IMR-90 (cell line): Measurements from ENCODE around the gene TIGD4. TPM values are rescaled to one million over a fixed set of nuclear protein-coding genes. Genes with fewer than 3 reads are reported as not detected.

Source experiments
- ATAC-seq: fragments of 200-7000 bp; cut with Tn5 transposase; 2 replicates; pipeline ENCODE4 v1.9.1; 2020; ENCODE audit warnings: low read depth, mild to moderate bottlenecking, moderate library complexity
- BruUV-seq: library from RNA; stranded (reverse); fragments of 400-500 nt; replicated peaks from 2 replicates; lab custom pipeline; 2021; lab: Mats Ljungman, UMichigan
- CTCF ChIA-PET: fragments of 300-600 bp; formaldehyde crosslinking; extraction: SDS; loops from one replicate; lab custom pipeline; 2021; ENCODE audit warnings: antibody characterized with exemption; lab: Yijun Ruan, JAX
- POLR2A ChIA-PET: fragments of 300-600 bp; sonication (Branson Sonifier 250); formaldehyde crosslinking; loops from one replicate; lab custom pipeline; 2022; ENCODE audit warnings: antibody characterized with exemption; ENCODE audit not compliant: unreplicated experiment; lab: Charles Lee
- DNase-seq: peaks from one replicate; pipeline ENCODE4 v3.0.0; 2013
- H2AFZ ChIP-seq: replicated peaks from 2 replicates; pipeline ENCODE3; 2013; ENCODE audit warnings: low read length, mild to moderate bottlenecking; ENCODE audit not compliant: poor library complexity
- H2AK5ac ChIP-seq: 2 replicates; pipeline ENCODE4 v1.6.1; 2013; ENCODE audit warnings: low read depth, low read length, inconsistent platforms
- H2AK9ac ChIP-seq: replicated peaks from 2 replicates; pipeline ENCODE3; 2013; ENCODE audit warnings: mild to moderate bottlenecking, low read depth, low read length, moderate library complexity; ENCODE audit not compliant: poor library complexity
- H2BK120ac ChIP-seq: 2 replicates; pipeline ENCODE4 v1.6.1; 2013; ENCODE audit warnings: low read depth, low read length, inconsistent platforms
- H2BK15ac ChIP-seq: 3 replicates; pipeline ENCODE4 v1.6.1; 2013; ENCODE audit warnings: low read depth, low read length, inconsistent platforms
- H2BK20ac ChIP-seq: 2 replicates; pipeline ENCODE4 v1.6.1; 2013; ENCODE audit warnings: low read depth, mild to moderate bottlenecking, inconsistent platforms, low read length, moderate library complexity
- H2BK5ac ChIP-seq: 2 replicates; pipeline ENCODE4 v1.6.1; 2013; ENCODE audit warnings: mild to moderate bottlenecking, low read depth, low read length, inconsistent platforms; ENCODE audit not compliant: poor library complexity, severe bottlenecking
- H3K14ac ChIP-seq: replicated peaks from 2 replicates; pipeline ENCODE4 v1.6.1; 2013; ENCODE audit warnings: low read depth, low read length, inconsistent platforms
- H3K18ac ChIP-seq: 2 replicates; pipeline ENCODE4 v1.6.1; 2013; ENCODE audit warnings: low read depth, low read length, control low read depth
- H3K23ac ChIP-seq: 2 replicates; pipeline ENCODE4 v1.6.1; 2013; ENCODE audit warnings: low read depth, low read length, inconsistent platforms
- H3K27ac ChIP-seq: 2 replicates; pipeline ENCODE4 v1.5.1; 2013; ENCODE audit warnings: mild to moderate bottlenecking, control low read depth, low read length; ENCODE audit not compliant: insufficient read depth
- H3K27me3 ChIP-seq: 2 replicates; pipeline ENCODE4 v1.6.1; 2013; ENCODE audit warnings: low read length; ENCODE audit not compliant: control insufficient read depth, insufficient read depth
- H3K36me3 ChIP-seq: 2 replicates; pipeline ENCODE4 v1.6.1; 2013; ENCODE audit warnings: low read length, mixed read lengths; ENCODE audit not compliant: control insufficient read depth, insufficient read depth
- H3K4ac ChIP-seq: 2 replicates; pipeline ENCODE4 v1.6.1; 2013; ENCODE audit warnings: low read depth, low read length, inconsistent platforms
- H3K4me1 ChIP-seq: 2 replicates; pipeline ENCODE4 v1.6.1; 2013; ENCODE audit warnings: low read length, mixed read lengths; ENCODE audit not compliant: control insufficient read depth, insufficient read depth
- H3K4me2 ChIP-seq: 2 replicates; pipeline ENCODE4 v1.6.1; 2013; ENCODE audit warnings: low read depth, mild to moderate bottlenecking, control low read depth, low read length, moderate library complexity
- H3K4me3 ChIP-seq: 2 replicates; pipeline ENCODE4 v1.5.1; 2013; ENCODE audit warnings: low read depth, mild to moderate bottlenecking, control low read depth, low read length, moderate library complexity; ENCODE audit not compliant: insufficient read depth
- H3K56ac ChIP-seq: 2 replicates; pipeline ENCODE4 v1.6.1; 2013; ENCODE audit warnings: low read length, inconsistent platforms; ENCODE audit not compliant: insufficient read depth; ENCODE audit errors: extremely low read depth
- H3K79me1 ChIP-seq, 2 experiments: 2 replicates each; pipeline ENCODE4 v1.6.1; 2013; ENCODE audit warnings: low read length in 2 of 2, inconsistent platforms in 1 of 2, low read depth in 1 of 2
- H3K9ac ChIP-seq: 2 replicates; pipeline ENCODE4 v1.6.1; 2013; ENCODE audit warnings: low read depth, low read length, control low read depth
- H3K9me1 ChIP-seq: 2 replicates; pipeline ENCODE4 v1.6.1; 2013; ENCODE audit warnings: low read length, inconsistent platforms; ENCODE audit not compliant: insufficient read depth
- H3K9me3 ChIP-seq: 2 replicates; pipeline ENCODE4 v1.6.1; 2013; ENCODE audit warnings: low read length; ENCODE audit not compliant: control insufficient read depth, insufficient read depth
- H4K20me1 ChIP-seq: 2 replicates; pipeline ENCODE4 v1.6.1; 2013; ENCODE audit warnings: low read length, inconsistent platforms; ENCODE audit not compliant: insufficient read depth
- H4K5ac ChIP-seq: 2 replicates; pipeline ENCODE4 v1.6.1; 2013; ENCODE audit warnings: mild to moderate bottlenecking, low read depth, low read length, control low read depth
- H4K8ac ChIP-seq, 2 experiments: 2 replicates each; pipeline ENCODE4 v1.6.1; 2013; ENCODE audit warnings: low read depth in 2 of 2, low read length in 2 of 2, control low read depth in 1 of 2, inconsistent platforms in 1 of 2
- H4K91ac ChIP-seq: 2 replicates; pipeline ENCODE4 v1.6.1; 2013; ENCODE audit warnings: low read depth, low read length, inconsistent platforms; ENCODE audit not compliant: insufficient read depth
- BHLHE40 ChIP-seq: fragments of 150-350 bp; IDR thresholded peaks from 2 replicates; pipeline ENCODE4 v1.6.1; 2016; ENCODE audit warnings: mild to moderate bottlenecking, low read depth, low read length
- CHD1 ChIP-seq: IDR thresholded peaks from 2 replicates; pipeline ENCODE4 v1.6.1; 2012; ENCODE audit warnings: low read depth, low read length, improper control_type of control experiment
- FOS ChIP-seq: fragments of 150-350 bp; IDR thresholded peaks from 2 replicates; pipeline ENCODE4 v1.6.1; 2016; ENCODE audit warnings: low read depth, low read length
- MAFK ChIP-seq: IDR thresholded peaks from 2 replicates; pipeline ENCODE4 v1.6.1; 2012; ENCODE audit warnings: low read depth, low read length, improper control_type of control experiment
- MAZ ChIP-seq: IDR thresholded peaks from 2 replicates; pipeline ENCODE4 v1.6.1; 2012; ENCODE audit warnings: low read depth, mild to moderate bottlenecking, low read length, improper control_type of control experiment, moderate library complexity, borderline replicate concordance
- MXI1 ChIP-seq: IDR thresholded peaks from 2 replicates; pipeline ENCODE4 v1.6.1; 2012; ENCODE audit warnings: low read depth, mild to moderate bottlenecking, low read length, moderate library complexity, borderline replicate concordance
- NFE2L2 ChIP-seq: fragments of 150-350 bp; IDR thresholded peaks from 2 replicates; pipeline ENCODE4 v1.6.1; 2016; ENCODE audit warnings: low read depth, mild to moderate bottlenecking, low read length
- POLR2A ChIP-seq: IDR thresholded peaks from 2 replicates; pipeline ENCODE4 v1.6.1; 2012; ENCODE audit warnings: mild to moderate bottlenecking, low read depth, low read length
- RAD21 ChIP-seq: IDR thresholded peaks from 2 replicates; pipeline ENCODE4 v1.6.1; 2012; ENCODE audit warnings: low read length, improper control_type of control experiment
- RCOR1 ChIP-seq: IDR thresholded peaks from 2 replicates; pipeline ENCODE4 v1.6.1; 2012; ENCODE audit warnings: mild to moderate bottlenecking, low read length, improper control_type of control experiment; ENCODE audit not compliant: insufficient replicate concordance
- RFX5 ChIP-seq: IDR thresholded peaks from 2 replicates; pipeline ENCODE4 v1.8.0; 2012; ENCODE audit warnings: low read depth, mild to moderate bottlenecking, low read length, moderate library complexity
- SMC3 ChIP-seq: fragments of 150-350 bp; IDR thresholded peaks from 2 replicates; pipeline ENCODE4 v1.6.1; 2016; ENCODE audit warnings: low read depth, mild to moderate bottlenecking, antibody characterized with exemption, low read length, moderate library complexity
- WGBS, 2 experiments: methylation state at CpG; one replicate each; pipeline versions ENCODE4 v1.1.5 to v1.1.7; 2013; ENCODE audit warnings: missing lambda C conversion rate in 2 of 2; ENCODE audit not compliant: insufficient read length in 1 of 2; ENCODE audit errors: extremely low coverage in 2 of 2; 5-methylcytosine and 5-hydroxymethylcytosine counted together
- dilution Hi-C: fragments of 300-500 bp; cut with HindIII; formaldehyde crosslinking; loops from one replicate; pipeline ENCODE4 v1.14.3; 2018; ENCODE audit warnings: low sequenced_read_pairs; ENCODE audit not compliant: unreplicated experiment
- in situ Hi-C: fragments of 300-500 bp; cut with MboI; formaldehyde crosslinking; loops from 3 replicates; pipeline ENCODE4 v1.14.3; 2019; ENCODE audit warnings: low sequenced_read_pairs, inconsistent platforms, mixed read lengths
- intact Hi-C: fragments of 100-400 bp; cut with micrococcal nuclease; formaldehyde crosslinking; loops from 2 replicates; pipeline ENCODE4 v1.10.0; 2022
- polyA plus RNA-seq, 3 experiments: library from polyadenylated mRNA; depleted of rRNA; stranded (reverse); fragments of >200 nt; gene quantifications; 2 replicates each; pipeline ENCODE4 v1.2.3, GENCODE V29; 2012; ENCODE audit warnings: low replicate concordance in 1 of 3
- total RNA-seq: library from RNA; depleted of rRNA; stranded (reverse); fragments of >200 nt; gene quantifications from 2 replicates; pipeline ENCODE4 v1.2.3, GENCODE V29; 2012
- TF ChIP-seq, protein P1 (sequence below): fragments of 150-350 bp; IDR thresholded peaks from 2 replicates; pipeline ENCODE4 v1.6.1; 2016; ENCODE audit warnings: low read depth, mild to moderate bottlenecking, low read length, moderate library complexity, borderline replicate concordance
- TF ChIP-seq, protein P2 (sequence below): fragments of 150-350 bp; IDR thresholded peaks from 2 replicates; pipeline ENCODE4 v1.6.1; 2017; ENCODE audit warnings: mild to moderate bottlenecking, antibody characterized with exemption, low read length, low read depth
- TF ChIP-seq, protein P3 (sequence below): conservative IDR thresholded peaks from 2 replicates; pipeline ENCODE4 v1.5.1; 2012; ENCODE audit warnings: mild to moderate bottlenecking, low read depth, low read length, improper control_type of control experiment

TIGD4 gene
- total and polyA plus RNA-seq, 2 of the 4 experiments (the other 2 are of a cell fraction): 0.03 TPM; not detected in 1

DNA sequence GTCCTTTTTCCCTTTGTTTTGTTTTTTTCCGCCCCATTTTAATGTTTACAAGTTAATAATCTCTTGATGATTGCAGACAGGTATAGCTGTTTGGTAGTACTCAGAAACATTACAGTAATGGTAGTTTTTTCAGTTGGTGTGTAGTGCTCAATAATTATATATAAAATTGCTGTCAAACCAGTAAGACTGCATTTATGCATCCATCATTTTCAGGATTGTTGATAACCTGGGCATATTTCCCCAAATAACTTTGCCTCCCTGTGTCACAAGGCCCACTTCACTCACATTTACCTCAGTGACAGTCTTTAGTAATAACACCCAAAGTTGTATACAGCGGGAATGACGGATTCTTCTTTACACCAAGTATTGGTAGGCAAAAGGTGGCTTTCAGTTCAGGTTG, 16.4 kb upstream of the TIGD4 start:
- H2BK5ac ChIP-seq: no peak overlapping the region
- DNase-seq: no peak
- dilution Hi-C loops: no loop called here
- H4K20me1 ChIP-seq: peaks cover 3% of the 10 kb centered on the region; the same call in 1 of the 2 replicates
- peaks cover 12 to 35% of the 10 kb centered on the region in 2 experiments; a peak in 3 of 4 replicates for H3K79me1 ChIP-seq
- in situ Hi-C loops: no loop called here
- intact Hi-C loops: no loop called here
- no peaks in the 10 kb centered on the region for H3K4me1 ChIP-seq
- H3K27me3 ChIP-seq: no peaks in the 10 kb centered on the region
- no peak overlapping the region for H3K27ac ChIP-seq
- H3K9ac ChIP-seq: no peak overlapping the region
- no peaks in the 10 kb centered on the region for H3K36me3 ChIP-seq
- ATAC-seq: no peak
- H2BK15ac ChIP-seq: no peak overlapping the region
- H3K9me1 ChIP-seq: no peaks in the 10 kb centered on the region
- ChIA-PET CTCF (no interaction called here), POLR2A (no interaction called here)
- no peak overlapping the region for H4K8ac ChIP-seq
- no peak overlapping the region for H4K91ac ChIP-seq
- BruUV-seq: no TSS peak
- H2AFZ ChIP-seq: no peak overlapping the region
- H3K56ac ChIP-seq: no peak overlapping the region
- no peak overlapping the region for H2BK120ac ChIP-seq
- no peak overlapping the region for H2AK5ac ChIP-seq
- H2AK9ac ChIP-seq: no peak overlapping the region
- H4K5ac ChIP-seq: no peak overlapping the region
- H3K4me2 ChIP-seq: no peak overlapping the region
- no peak overlapping the region for H3K23ac ChIP-seq
- H3K4ac ChIP-seq: no peak overlapping the region
- no peak for TF ChIP-seq BHLHE40
- no peak for TF ChIP-seq SMC3
- TF ChIP-seq MAFK: no peak
- TF ChIP-seq NFE2L2: no peak
- TF ChIP-seq, protein P1, sequence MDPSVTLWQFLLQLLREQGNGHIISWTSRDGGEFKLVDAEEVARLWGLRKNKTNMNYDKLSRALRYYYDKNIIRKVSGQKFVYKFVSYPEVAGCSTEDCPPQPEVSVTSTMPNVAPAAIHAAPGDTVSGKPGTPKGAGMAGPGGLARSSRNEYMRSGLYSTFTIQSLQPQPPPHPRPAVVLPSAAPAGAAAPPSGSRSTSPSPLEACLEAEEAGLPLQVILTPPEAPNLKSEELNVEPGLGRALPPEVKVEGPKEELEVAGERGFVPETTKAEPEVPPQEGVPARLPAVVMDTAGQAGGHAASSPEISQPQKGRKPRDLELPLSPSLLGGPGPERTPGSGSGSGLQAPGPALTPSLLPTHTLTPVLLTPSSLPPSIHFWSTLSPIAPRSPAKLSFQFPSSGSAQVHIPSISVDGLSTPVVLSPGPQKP: no peak
- TF ChIP-seq, protein P2, sequence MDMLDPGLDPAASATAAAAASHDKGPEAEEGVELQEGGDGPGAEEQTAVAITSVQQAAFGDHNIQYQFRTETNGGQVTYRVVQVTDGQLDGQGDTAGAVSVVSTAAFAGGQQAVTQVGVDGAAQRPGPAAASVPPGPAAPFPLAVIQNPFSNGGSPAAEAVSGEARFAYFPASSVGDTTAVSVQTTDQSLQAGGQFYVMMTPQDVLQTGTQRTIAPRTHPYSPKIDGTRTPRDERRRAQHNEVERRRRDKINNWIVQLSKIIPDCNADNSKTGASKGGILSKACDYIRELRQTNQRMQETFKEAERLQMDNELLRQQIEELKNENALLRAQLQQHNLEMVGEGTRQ: no peak
- no peak for TF ChIP-seq MXI1
- TF ChIP-seq RFX5: no peak
- no peak for TF ChIP-seq RAD21
- no peak for TF ChIP-seq MAZ
- no peak for TF ChIP-seq CHD1
- TF ChIP-seq RCOR1: no peak
- no peak for TF ChIP-seq POLR2A
- no peak for TF ChIP-seq FOS
- TF ChIP-seq, protein P3, sequence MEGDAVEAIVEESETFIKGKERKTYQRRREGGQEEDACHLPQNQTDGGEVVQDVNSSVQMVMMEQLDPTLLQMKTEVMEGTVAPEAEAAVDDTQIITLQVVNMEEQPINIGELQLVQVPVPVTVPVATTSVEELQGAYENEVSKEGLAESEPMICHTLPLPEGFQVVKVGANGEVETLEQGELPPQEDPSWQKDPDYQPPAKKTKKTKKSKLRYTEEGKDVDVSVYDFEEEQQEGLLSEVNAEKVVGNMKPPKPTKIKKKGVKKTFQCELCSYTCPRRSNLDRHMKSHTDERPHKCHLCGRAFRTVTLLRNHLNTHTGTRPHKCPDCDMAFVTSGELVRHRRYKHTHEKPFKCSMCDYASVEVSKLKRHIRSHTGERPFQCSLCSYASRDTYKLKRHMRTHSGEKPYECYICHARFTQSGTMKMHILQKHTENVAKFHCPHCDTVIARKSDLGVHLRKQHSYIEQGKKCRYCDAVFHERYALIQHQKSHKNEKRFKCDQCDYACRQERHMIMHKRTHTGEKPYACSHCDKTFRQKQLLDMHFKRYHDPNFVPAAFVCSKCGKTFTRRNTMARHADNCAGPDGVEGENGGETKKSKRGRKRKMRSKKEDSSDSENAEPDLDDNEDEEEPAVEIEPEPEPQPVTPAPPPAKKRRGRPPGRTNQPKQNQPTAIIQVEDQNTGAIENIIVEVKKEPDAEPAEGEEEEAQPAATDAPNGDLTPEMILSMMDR: no peak
- no peak overlapping the region for H3K18ac ChIP-seq
- no peaks in the 10 kb centered on the region for H3K9me3 ChIP-seq
- no peak overlapping the region for H3K14ac ChIP-seq
- H2BK20ac ChIP-seq: no peak overlapping the region
- H3K4me3 ChIP-seq: no peak overlapping the region
- no CpG with 5 or more reads among the region's 3 CpGs for WGBS, 2 experiments
